Stomach (tissue), 4 donors: Measurements from ENCODE around the gene GRIK1.

ENCODE experiments used
- CTCF ChIP-seq, 7 experiments: fragments of 450-650 bp in 4 of 7; fragments of 200-600 bp in 3 of 7; sonication (generic) in 3 of 7; IDR thresholded peaks; one replicate each; pipeline ENCODE4 v1.5.1; 2016 to 2019; ENCODE audit warnings: antibody characterized with exemption in 7 of 7, control low read depth in 2 of 7, mild to moderate bottlenecking in 1 of 7
- POLR2AphosphoS5 ChIP-seq, 3 donors: sonication (generic); formaldehyde crosslinking; IDR thresholded peaks; one replicate each; pipeline ENCODE4 v1.6.1; 2016; ENCODE audit warnings: antibody characterized with exemption in 3 of 3

- TF ChIP-seq CTCF (IDR thresholded peaks at IDR 0.05) (no peak), POLR2AphosphoS5 (IDR thresholded peaks at IDR 0.05) (no peak)
Measured at GRCh38 chr21:29697555-29698193, 242.1 kb downstream of the GRIK1 start.
